HFF-Myc (cell line): Measurements from ENCODE around the gene TNRC6C.

Source experiments
- DNase-seq: peaks from one replicate; pipeline ENCODE4 v3.0.0-alpha.2; 2011; ENCODE audit warnings: low read depth; ENCODE audit errors: extremely low read depth
- H3K4me3 ChIP-seq: replicated peaks from 2 replicates; pipeline ENCODE4 v1.5.1; 2011; ENCODE audit warnings: low read depth, mild to moderate bottlenecking, control low read depth, low read length
- CTCF ChIP-seq: IDR thresholded peaks from 2 replicates; pipeline ENCODE4 v1.5.1; 2012; ENCODE audit warnings: mild to moderate bottlenecking, low read depth, low read length, control low read depth; ENCODE audit errors: missing control alignments

TNRC6C gene

GRCh38 chr17:77942112-77942988 lies 16.2 kb upstream of the TNRC6C start:
- H3K4me3 ChIP-seq, result no peak overlapping the region

GRCh38 chr17:77943971-77944370 lies 14.5 kb upstream of the TNRC6C start:
- no peak overlapping the region for H3K4me3 ChIP-seq
- no peak for DNase-seq
- TF ChIP-seq CTCF, result no peak

More at GRCh38 chr17:77942112-77942988, 16.2 kb upstream of the TNRC6C start:
- no peak for DNase-seq
- no peak for TF ChIP-seq CTCF

- DNase-seq, result no peak
- no peak overlapping the region for H3K4me3 ChIP-seq
- TF ChIP-seq CTCF, result no peak
Measured at GRCh38 chr17:77944390-77945222, 13.9 kb upstream of the TNRC6C start.

GRCh38 chr17:77946900-77947645 lies 11.4 kb upstream of the TNRC6C start:
- TF ChIP-seq CTCF, result no peak
- no peak overlapping the region for H3K4me3 ChIP-seq
- DNase-seq, result no peak

- no peak for TF ChIP-seq CTCF
- no peak overlapping the region for H3K4me3 ChIP-seq
- peak; percentile 39 for DNase-seq
Measured at GRCh38 chr17:77948690-77949114, 9.8 kb upstream of the TNRC6C start.

GRCh38 chr17:77951123-77951522 lies 7.4 kb upstream of the TNRC6C start:
- no peak for TF ChIP-seq CTCF
- no peak for DNase-seq
- no peak overlapping the region for H3K4me3 ChIP-seq
